GM19328 (cell line): ENCODE measurements around the gene MRPL58.
"Not testable (repeated sequence)": the region's sequence is repeated elsewhere in the genome, so short reads cannot be mapped to it uniquely, and the experiment has no call there.

ENCODE experiments used
- ATAC-seq: cut with Tn5 transposase; IDR thresholded peaks from one replicate; pipeline ENCODE4 v1.9.1; 2021; ENCODE audit warnings: mild to moderate bottlenecking, moderate library complexity; ENCODE audit not compliant: unreplicated experiment

Gene MRPL58

DNA sequence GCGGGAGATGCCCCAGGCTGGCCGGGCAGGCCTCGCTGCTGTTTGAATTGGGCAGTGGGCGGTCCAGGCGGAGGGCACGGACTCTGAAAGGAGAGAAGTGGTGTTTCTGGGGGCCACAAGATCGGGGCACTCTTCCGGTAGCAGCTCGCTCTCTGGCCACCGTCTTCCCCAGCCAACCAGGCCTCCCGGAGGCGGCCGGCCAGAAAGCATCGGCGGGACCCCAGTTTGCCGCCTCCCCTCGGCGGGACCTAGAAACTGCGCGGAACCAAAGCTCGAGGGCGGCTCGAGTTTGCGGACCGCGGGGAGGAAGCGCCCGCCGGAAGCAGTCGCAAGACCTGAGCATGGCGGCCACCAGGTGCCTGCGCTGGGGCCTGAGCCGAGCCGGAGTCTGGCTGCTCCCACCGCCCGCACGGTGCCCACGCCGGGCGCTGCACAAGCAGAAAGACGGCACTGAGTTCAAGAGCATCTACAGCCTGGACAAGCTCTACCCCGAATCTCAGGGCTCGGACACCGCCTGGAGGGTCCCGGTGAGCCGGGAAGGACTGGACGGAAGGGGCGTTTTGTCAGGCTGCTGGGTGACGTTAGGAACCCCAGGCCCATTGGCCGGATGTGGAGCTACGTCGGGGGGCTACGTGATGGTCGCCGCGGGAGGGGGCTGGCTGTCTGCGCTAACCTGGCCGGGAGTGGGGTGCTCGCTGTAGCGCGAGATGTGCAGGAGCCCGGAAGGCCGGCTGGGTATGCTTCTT, at the start of gene MRPL58:
TSS of gene MRPL58 (plus strand) at position 325 of the 746 bp plus-strand sequence. CDS start at position 342, 17 bp downstream.
- ATAC-seq, result peak; percentile 70

- no peak for ATAC-seq
Measured at GRCh38 chr17:74963656-74964055, 48.8 kb upstream of the MRPL58 start.

DNA sequence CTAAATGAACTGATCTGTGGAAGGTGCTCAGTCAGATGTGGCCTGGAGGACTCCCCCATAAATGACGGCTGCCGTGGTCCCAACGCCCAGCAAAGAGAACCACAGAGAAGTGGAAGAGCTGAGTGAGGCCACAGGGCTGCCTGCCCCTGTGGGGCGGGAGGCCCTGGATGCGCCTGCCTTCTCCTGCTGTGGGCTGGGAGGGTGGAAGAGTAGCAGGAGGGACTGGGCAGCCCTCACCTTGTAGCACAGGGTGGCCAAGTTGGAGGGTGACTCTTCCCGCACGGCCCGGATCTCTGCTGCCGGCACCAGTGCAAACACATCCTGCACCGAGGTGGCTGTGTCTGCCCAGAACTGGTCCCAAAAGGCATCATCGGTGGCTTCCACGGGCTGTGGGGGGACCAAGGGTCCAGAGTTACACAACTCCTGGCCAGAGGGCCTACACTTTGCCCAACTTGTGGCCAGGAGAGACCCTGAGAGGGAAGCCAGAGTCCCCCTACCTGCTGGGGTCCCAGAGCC, 48.2 kb upstream of the MRPL58 start:
- no peak for ATAC-seq

DNA sequence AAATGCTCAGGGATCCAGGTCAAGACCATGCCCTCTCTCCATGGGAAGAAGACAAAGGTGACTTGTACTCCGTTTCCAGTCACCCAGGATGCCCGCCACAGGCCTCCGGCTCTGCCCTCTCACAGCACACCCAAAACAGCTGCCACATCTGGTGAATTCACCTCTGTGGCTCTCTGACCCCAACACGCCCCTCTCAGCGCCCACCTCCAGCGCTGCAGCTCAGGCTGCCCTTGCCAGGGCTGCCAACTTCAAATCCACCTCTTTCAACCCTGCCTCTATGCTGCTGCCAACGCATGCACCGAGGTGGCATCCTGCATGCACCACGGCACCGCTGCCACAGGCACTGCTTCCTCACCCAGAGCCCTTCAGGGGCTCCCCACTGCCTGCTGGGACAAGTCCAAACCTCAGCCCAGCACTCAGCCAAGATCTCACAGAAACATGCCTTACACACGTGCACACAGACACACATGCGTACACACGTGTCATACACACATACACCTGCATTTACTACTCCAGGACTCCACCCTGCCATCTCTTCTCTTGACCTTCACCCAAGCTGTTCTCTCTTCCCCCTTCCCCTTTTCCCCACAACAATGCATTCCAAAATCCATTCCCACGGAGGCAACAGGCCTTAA, 47.4 kb upstream of the MRPL58 start:
- ATAC-seq, result no peak

DNA sequence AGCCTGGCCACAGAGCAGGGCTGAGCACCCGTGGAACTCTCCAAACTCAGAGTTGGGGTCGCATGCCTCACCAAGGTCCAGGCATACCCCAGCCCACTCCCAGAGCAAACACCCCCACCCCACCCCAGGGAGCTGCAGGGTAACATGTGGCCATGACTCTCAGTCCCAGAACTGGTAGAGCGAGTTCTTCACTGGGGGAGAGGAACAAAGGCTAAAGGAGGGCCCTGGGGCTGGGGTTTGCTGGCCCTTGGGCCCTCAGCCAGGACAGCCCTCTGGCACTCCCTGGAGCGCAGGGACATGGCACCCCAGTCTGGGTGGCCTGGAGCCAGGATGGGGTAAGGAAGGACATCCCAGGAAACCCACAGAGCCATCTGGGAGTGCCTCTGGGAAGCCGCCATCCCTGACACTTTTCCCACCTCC, 44.1 kb upstream of the MRPL58 start:
- no peak for ATAC-seq

DNA sequence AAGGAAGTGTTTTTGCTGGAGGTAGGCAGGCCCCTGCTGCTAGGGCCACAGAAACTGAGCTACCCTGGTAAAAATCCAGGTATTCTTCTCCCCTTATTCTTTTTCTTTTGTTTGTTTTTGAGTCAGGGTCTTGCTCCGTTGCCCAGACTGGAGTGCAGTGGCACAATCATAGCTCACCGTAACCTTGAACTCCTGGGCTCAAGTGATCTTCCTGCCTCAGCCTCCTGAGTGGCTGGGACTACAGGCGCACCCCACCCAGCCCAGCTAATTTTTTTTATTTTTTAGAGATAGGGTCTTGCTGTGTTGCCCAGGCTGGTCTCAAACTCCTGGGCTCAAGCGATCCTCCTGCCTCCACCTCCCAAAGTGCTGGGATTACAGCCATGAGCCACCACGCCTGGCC, 43.0 kb upstream of the MRPL58 start:
- not testable (repeated sequence) for ATAC-seq

DNA sequence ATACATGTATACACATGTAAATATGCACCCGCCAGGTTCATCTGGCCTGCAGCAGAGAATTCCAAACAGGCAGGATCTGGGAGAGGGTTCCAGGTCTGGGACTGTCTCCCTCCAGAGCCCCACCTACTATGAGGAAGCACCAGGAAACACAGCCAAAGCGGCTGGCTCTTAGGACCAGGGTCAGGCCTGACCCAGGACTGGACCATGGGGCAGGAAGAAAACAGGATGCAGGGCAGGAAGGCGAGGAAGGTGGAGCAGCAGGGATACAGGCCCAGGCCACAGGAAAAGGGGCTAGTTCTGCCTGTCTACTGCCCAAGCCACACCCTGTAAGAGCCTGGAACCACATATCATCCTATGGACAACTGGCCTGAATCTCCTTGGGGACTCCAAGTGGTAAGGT, 42.1 kb upstream of the MRPL58 start:
- no peak for ATAC-seq

- no peak for ATAC-seq
Measured at GRCh38 chr17:74971069-74971841, 41.2 kb upstream of the MRPL58 start.

- ATAC-seq, result no peak
Measured at GRCh38 chr17:74971842-74972106, 40.7 kb upstream of the MRPL58 start.

GRCh38 chr17:74972107-74972972, 40.1 kb upstream of the MRPL58 start, which contains the start of gene HID1:
HID1 (minus strand) TSS chr17:74972759; CDS start chr17:74972656, 103 bp downstream.
- no peak for ATAC-seq

DNA sequence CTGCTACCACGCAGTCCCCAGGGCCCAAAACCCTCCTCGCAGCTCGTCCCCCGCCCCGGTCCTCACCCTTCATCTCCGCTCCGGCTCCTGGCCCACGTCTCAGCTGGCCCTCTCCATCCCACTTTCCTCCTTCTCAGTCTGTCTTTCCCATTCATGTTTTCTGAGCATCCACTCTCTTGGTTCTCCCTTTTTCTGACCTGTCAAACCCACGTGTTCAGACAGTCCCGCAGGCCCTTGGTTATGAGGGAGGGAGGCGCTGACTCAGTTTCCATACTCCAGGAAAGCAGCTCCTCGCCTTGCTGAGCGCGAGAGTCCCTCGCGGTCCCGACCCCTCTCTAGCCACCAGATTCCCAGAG, 39.5 kb upstream of the MRPL58 start:
- no peak for ATAC-seq

DNA sequence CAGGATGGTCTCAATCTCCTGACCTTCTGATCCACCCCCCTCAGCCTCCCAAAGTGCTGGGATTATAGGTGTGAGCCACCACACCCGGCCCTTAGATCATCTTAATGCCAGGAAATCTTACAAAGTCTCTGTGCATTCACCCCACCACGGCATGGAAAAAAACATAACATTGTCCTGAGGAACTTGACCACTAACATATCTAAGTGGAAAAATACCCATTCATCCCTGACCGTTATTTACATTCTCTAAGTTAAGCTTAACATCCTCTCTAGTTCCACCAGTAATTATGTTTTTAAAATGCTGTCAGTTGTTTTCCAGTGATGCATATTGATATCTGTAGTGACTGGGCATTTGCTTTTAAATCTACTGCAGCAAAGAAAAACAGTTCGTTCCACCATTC, 36.5 kb upstream of the MRPL58 start:
- no peak for ATAC-seq

DNA sequence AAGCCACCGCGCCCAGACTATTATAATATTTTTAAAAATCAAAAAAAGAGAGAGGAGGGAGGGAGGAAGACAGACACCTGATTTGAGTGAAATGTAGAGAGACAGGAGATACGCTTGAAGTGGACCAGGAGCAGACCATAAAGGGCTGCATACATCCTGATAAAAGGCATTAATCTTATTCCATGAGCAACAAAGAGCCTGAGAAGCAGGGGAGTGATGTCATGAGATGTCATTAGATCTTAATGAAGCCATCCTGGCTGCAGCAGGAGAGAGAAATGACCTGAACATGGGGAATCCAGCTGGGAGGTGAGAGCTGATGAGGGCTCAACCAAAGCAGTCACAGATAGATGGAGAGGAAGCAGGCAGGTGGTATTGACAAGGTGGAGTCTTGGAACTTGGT, 34.7 kb upstream of the MRPL58 start:
- no peak for ATAC-seq

DNA sequence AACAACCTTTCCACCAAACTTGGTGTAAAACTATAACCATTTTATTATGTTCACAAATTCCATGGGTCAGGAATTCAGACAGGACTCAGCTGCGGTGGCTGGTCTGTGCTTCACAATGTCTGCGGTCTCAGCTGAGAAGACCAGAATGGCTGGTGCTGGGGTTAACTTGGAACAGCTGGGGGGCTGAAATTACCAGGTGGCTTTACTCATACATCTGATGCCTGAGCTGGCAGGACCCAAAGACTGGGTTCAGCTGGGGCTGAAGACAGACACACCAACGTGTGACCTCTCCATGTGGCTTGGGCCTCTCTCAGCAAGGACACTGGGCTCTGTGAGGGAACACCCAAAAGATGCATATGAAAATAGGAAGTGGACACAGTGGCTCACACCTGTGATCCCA, 34.2 kb upstream of the MRPL58 start:
- no peak for ATAC-seq

- ATAC-seq, result no peak
Measured at GRCh38 chr17:74979408-74980146, 32.9 kb upstream of the MRPL58 start.

DNA sequence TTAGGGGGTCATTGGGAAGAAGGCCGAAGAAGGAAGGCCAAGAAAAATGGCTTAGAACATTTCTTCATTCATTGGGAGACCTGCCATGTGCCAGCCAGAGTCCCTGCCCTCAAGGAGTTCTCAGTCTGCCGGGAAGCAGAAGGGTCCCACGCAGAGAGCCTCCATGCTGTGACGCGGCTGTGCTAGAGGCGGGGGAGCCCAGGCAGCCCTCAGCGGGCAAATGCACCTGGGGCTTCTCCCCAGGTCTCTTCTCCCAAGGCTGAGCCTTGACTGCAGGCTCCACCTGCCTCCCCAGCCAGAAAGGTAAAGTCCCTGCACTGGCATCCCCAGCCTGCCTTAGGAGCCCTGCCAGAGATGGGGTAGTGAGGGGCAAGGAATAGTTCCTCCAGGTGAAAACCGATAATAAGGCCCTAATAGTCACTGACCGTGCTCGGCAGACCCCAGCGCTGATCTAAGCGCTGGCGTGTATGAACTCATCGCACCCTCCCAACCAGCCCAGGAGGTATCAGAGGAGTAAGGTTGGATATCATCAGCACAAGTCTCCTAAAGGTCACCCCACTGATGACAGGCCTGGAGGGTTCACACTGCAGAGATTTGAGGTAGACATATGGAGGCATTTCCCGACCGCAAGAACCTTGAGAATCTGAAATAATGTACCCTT, 31.0 kb upstream of the MRPL58 start:
- ATAC-seq, result no peak

DNA sequence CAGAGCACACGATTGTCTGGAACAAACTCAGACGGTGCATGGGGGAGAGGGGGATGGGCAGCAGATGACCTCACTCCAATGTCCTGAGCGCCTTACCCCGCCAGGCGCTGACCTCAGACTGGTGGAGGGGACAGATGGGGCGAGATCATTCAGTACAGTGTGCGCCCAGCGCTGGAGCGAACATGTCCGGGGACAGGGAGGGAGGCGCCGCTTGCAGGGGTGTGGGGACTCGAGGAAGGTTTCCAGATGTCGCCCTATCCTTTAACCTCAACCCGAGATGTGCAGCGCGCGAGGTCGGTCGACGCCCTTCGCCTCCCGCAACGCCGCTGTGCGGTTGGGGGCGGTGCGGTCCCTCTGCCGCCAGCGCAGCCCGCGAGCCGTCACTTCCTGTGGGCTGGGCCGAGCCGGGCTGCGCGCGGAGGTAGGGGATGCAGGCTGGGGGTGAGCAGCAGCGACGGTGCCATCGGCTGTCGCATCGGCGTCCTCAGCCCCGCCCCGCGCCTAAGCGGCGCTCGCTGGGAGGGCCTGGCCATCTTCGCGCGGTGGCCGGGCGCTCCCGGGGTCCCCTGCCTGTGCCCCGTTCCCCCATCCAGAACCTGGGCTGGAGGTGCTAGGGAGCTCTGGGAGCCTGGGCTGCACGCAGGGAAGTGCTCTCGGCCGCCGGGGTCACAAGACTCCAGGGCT, 30.3 kb upstream of the MRPL58 start:
- ATAC-seq, result no peak

DNA sequence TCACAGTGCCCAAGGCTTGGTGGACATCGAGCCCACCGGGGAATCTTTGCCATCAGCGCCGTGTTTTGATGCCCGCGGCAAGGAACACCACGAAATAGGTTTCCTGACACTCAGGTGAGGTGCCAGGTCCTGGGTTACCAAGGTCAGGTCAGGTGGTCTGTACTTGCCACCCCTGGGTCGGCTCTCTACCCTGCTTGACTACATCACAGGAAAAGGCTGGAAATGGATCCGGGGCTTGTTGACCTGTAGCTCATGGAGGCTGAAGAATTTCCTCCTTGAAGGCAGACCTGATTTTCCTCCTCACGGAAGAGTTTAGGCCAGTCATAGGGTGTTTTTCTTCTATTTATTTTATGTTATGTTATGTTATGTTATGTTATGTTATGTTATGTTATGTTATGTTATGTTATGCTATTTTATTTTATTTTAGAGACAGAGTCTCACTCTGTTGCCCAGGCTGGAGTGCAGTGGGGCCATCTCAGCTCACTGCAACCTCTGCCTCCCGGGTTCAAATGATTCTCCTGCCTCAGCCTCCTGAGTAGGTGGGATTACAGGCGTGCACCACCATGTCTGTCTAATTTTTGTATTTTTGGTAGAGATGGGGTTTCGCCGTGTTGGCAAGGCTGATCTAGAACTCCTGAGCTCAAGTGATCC, 29.7 kb upstream of the MRPL58 start:
- not testable (repeated sequence) for ATAC-seq

DNA sequence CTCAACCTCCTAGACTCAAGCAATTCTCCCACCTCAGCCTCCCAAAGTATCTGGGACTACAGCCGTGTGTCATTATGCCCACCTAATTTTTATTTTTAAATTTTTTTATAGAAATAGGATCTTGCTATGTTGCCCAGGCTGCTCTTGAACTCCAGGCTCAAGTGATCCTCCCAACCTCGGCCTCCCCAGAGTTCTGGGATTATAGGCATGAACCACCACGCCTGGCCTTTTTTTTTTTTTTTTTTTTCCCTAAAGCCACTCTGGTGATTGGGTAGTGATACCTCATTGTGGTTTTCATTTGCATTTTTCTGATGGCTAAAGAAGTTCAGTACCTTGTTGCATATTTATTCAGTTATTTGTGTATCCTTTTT, 26.3 kb upstream of the MRPL58 start:
- ATAC-seq, result no peak
